IMR-90 (cell line): ENCODE data around the gene TRPM3. TPM values are rescaled to one million over a fixed set of nuclear protein-coding genes. Genes with fewer than 3 reads are reported as not detected.

Source experiments
- ATAC-seq: fragments of 200-7000 bp; cut with Tn5 transposase; 2 replicates; pipeline ENCODE4 v1.9.1; 2020; ENCODE audit warnings: low read depth, mild to moderate bottlenecking, moderate library complexity
- BruUV-seq: library from RNA; stranded (reverse); fragments of 400-500 nt; replicated peaks from 2 replicates; lab custom pipeline; 2021; lab: Mats Ljungman, UMichigan
- CTCF ChIA-PET: fragments of 300-600 bp; formaldehyde crosslinking; extraction: SDS; loops from one replicate; lab custom pipeline; 2021; ENCODE audit warnings: antibody characterized with exemption; lab: Yijun Ruan, JAX
- POLR2A ChIA-PET: fragments of 300-600 bp; sonication (Branson Sonifier 250); formaldehyde crosslinking; loops from one replicate; lab custom pipeline; 2022; ENCODE audit warnings: antibody characterized with exemption; ENCODE audit not compliant: unreplicated experiment; lab: Charles Lee
- DNase-seq: peaks from one replicate; pipeline ENCODE4 v3.0.0; 2013
- H2AFZ ChIP-seq: replicated peaks from 2 replicates; pipeline ENCODE3; 2013; ENCODE audit warnings: low read length, mild to moderate bottlenecking; ENCODE audit not compliant: poor library complexity
- H2AK5ac ChIP-seq: 2 replicates; pipeline ENCODE4 v1.6.1; 2013; ENCODE audit warnings: low read depth, low read length, inconsistent platforms
- H2AK9ac ChIP-seq: replicated peaks from 2 replicates; pipeline ENCODE3; 2013; ENCODE audit warnings: mild to moderate bottlenecking, low read depth, low read length, moderate library complexity; ENCODE audit not compliant: poor library complexity
- H2BK120ac ChIP-seq: 2 replicates; pipeline ENCODE4 v1.6.1; 2013; ENCODE audit warnings: low read depth, low read length, inconsistent platforms
- H2BK15ac ChIP-seq: 3 replicates; pipeline ENCODE4 v1.6.1; 2013; ENCODE audit warnings: low read depth, low read length, inconsistent platforms
- H2BK20ac ChIP-seq: 2 replicates; pipeline ENCODE4 v1.6.1; 2013; ENCODE audit warnings: low read depth, mild to moderate bottlenecking, inconsistent platforms, low read length, moderate library complexity
- H2BK5ac ChIP-seq: 2 replicates; pipeline ENCODE4 v1.6.1; 2013; ENCODE audit warnings: mild to moderate bottlenecking, low read depth, low read length, inconsistent platforms; ENCODE audit not compliant: poor library complexity, severe bottlenecking
- H3K14ac ChIP-seq: replicated peaks from 2 replicates; pipeline ENCODE4 v1.6.1; 2013; ENCODE audit warnings: low read depth, low read length, inconsistent platforms
- H3K18ac ChIP-seq: 2 replicates; pipeline ENCODE4 v1.6.1; 2013; ENCODE audit warnings: low read depth, low read length, control low read depth
- H3K23ac ChIP-seq: 2 replicates; pipeline ENCODE4 v1.6.1; 2013; ENCODE audit warnings: low read depth, low read length, inconsistent platforms
- H3K27ac ChIP-seq: 2 replicates; pipeline ENCODE4 v1.5.1; 2013; ENCODE audit warnings: mild to moderate bottlenecking, control low read depth, low read length; ENCODE audit not compliant: insufficient read depth
- H3K27me3 ChIP-seq: 2 replicates; pipeline ENCODE4 v1.6.1; 2013; ENCODE audit warnings: low read length; ENCODE audit not compliant: control insufficient read depth, insufficient read depth
- H3K36me3 ChIP-seq: 2 replicates; pipeline ENCODE4 v1.6.1; 2013; ENCODE audit warnings: low read length, mixed read lengths; ENCODE audit not compliant: control insufficient read depth, insufficient read depth
- H3K4ac ChIP-seq: 2 replicates; pipeline ENCODE4 v1.6.1; 2013; ENCODE audit warnings: low read depth, low read length, inconsistent platforms
- H3K4me1 ChIP-seq: 2 replicates; pipeline ENCODE4 v1.6.1; 2013; ENCODE audit warnings: low read length, mixed read lengths; ENCODE audit not compliant: control insufficient read depth, insufficient read depth
- H3K4me2 ChIP-seq: 2 replicates; pipeline ENCODE4 v1.6.1; 2013; ENCODE audit warnings: low read depth, mild to moderate bottlenecking, control low read depth, low read length, moderate library complexity
- H3K4me3 ChIP-seq: 2 replicates; pipeline ENCODE4 v1.5.1; 2013; ENCODE audit warnings: low read depth, mild to moderate bottlenecking, control low read depth, low read length, moderate library complexity; ENCODE audit not compliant: insufficient read depth
- H3K56ac ChIP-seq: 2 replicates; pipeline ENCODE4 v1.6.1; 2013; ENCODE audit warnings: low read length, inconsistent platforms; ENCODE audit not compliant: insufficient read depth; ENCODE audit errors: extremely low read depth
- H3K79me1 ChIP-seq, 2 experiments: 2 replicates each; pipeline ENCODE4 v1.6.1; 2013; ENCODE audit warnings: low read length in 2 of 2, inconsistent platforms in 1 of 2, low read depth in 1 of 2
- H3K9ac ChIP-seq: 2 replicates; pipeline ENCODE4 v1.6.1; 2013; ENCODE audit warnings: low read depth, low read length, control low read depth
- H3K9me1 ChIP-seq: 2 replicates; pipeline ENCODE4 v1.6.1; 2013; ENCODE audit warnings: low read length, inconsistent platforms; ENCODE audit not compliant: insufficient read depth
- H3K9me3 ChIP-seq: 2 replicates; pipeline ENCODE4 v1.6.1; 2013; ENCODE audit warnings: low read length; ENCODE audit not compliant: control insufficient read depth, insufficient read depth
- H4K20me1 ChIP-seq: 2 replicates; pipeline ENCODE4 v1.6.1; 2013; ENCODE audit warnings: low read length, inconsistent platforms; ENCODE audit not compliant: insufficient read depth
- H4K5ac ChIP-seq: 2 replicates; pipeline ENCODE4 v1.6.1; 2013; ENCODE audit warnings: mild to moderate bottlenecking, low read depth, low read length, control low read depth
- H4K8ac ChIP-seq, 2 experiments: 2 replicates each; pipeline ENCODE4 v1.6.1; 2013; ENCODE audit warnings: low read depth in 2 of 2, low read length in 2 of 2, control low read depth in 1 of 2, inconsistent platforms in 1 of 2
- H4K91ac ChIP-seq: 2 replicates; pipeline ENCODE4 v1.6.1; 2013; ENCODE audit warnings: low read depth, low read length, inconsistent platforms; ENCODE audit not compliant: insufficient read depth
- BHLHE40 ChIP-seq: fragments of 150-350 bp; IDR thresholded peaks from 2 replicates; pipeline ENCODE4 v1.6.1; 2016; ENCODE audit warnings: mild to moderate bottlenecking, low read depth, low read length
- CEBPB ChIP-seq: IDR thresholded peaks from 2 replicates; pipeline ENCODE4 v1.6.1; 2012; ENCODE audit warnings: low read depth, low read length, improper control_type of control experiment
- CHD1 ChIP-seq: IDR thresholded peaks from 2 replicates; pipeline ENCODE4 v1.6.1; 2012; ENCODE audit warnings: low read depth, low read length, improper control_type of control experiment
- ELK1 ChIP-seq: fragments of 150-350 bp; IDR thresholded peaks from 2 replicates; pipeline ENCODE4 v1.6.1; 2016; ENCODE audit warnings: low read depth, mild to moderate bottlenecking, low read length, moderate library complexity, borderline replicate concordance
- FOS ChIP-seq: fragments of 150-350 bp; IDR thresholded peaks from 2 replicates; pipeline ENCODE4 v1.6.1; 2016; ENCODE audit warnings: low read depth, low read length
- MAFK ChIP-seq: IDR thresholded peaks from 2 replicates; pipeline ENCODE4 v1.6.1; 2012; ENCODE audit warnings: low read depth, low read length, improper control_type of control experiment
- MAZ ChIP-seq: IDR thresholded peaks from 2 replicates; pipeline ENCODE4 v1.6.1; 2012; ENCODE audit warnings: low read depth, mild to moderate bottlenecking, low read length, improper control_type of control experiment, moderate library complexity, borderline replicate concordance
- MXI1 ChIP-seq: IDR thresholded peaks from 2 replicates; pipeline ENCODE4 v1.6.1; 2012; ENCODE audit warnings: low read depth, mild to moderate bottlenecking, low read length, moderate library complexity, borderline replicate concordance
- NFE2L2 ChIP-seq: fragments of 150-350 bp; IDR thresholded peaks from 2 replicates; pipeline ENCODE4 v1.6.1; 2016; ENCODE audit warnings: low read depth, mild to moderate bottlenecking, low read length
- POLR2A ChIP-seq: IDR thresholded peaks from 2 replicates; pipeline ENCODE4 v1.6.1; 2012; ENCODE audit warnings: mild to moderate bottlenecking, low read depth, low read length
- RAD21 ChIP-seq: IDR thresholded peaks from 2 replicates; pipeline ENCODE4 v1.6.1; 2012; ENCODE audit warnings: low read length, improper control_type of control experiment
- RCOR1 ChIP-seq: IDR thresholded peaks from 2 replicates; pipeline ENCODE4 v1.6.1; 2012; ENCODE audit warnings: mild to moderate bottlenecking, low read length, improper control_type of control experiment; ENCODE audit not compliant: insufficient replicate concordance
- RFX5 ChIP-seq: IDR thresholded peaks from 2 replicates; pipeline ENCODE4 v1.8.0; 2012; ENCODE audit warnings: low read depth, mild to moderate bottlenecking, low read length, moderate library complexity
- USF2 ChIP-seq: fragments of 150-350 bp; IDR thresholded peaks from 2 replicates; pipeline ENCODE4 v1.6.1; 2017; ENCODE audit warnings: mild to moderate bottlenecking, antibody characterized with exemption, low read length, low read depth
- WGBS, 2 experiments: methylation state at CpG; one replicate each; pipeline versions ENCODE4 v1.1.5 to v1.1.7; 2013; ENCODE audit warnings: missing lambda C conversion rate in 2 of 2; ENCODE audit not compliant: insufficient read length in 1 of 2; ENCODE audit errors: extremely low coverage in 2 of 2; 5-methylcytosine and 5-hydroxymethylcytosine counted together
- dilution Hi-C: fragments of 300-500 bp; cut with HindIII; formaldehyde crosslinking; loops from one replicate; pipeline ENCODE4 v1.14.3; 2018; ENCODE audit warnings: low sequenced_read_pairs; ENCODE audit not compliant: unreplicated experiment
- in situ Hi-C: fragments of 300-500 bp; cut with MboI; formaldehyde crosslinking; loops from 3 replicates; pipeline ENCODE4 v1.14.3; 2019; ENCODE audit warnings: low sequenced_read_pairs, inconsistent platforms, mixed read lengths
- intact Hi-C: fragments of 100-400 bp; cut with micrococcal nuclease; formaldehyde crosslinking; loops from 2 replicates; pipeline ENCODE4 v1.10.0; 2022
- polyA plus RNA-seq, 3 experiments: library from polyadenylated mRNA; depleted of rRNA; stranded (reverse); fragments of >200 nt; gene quantifications; 2 replicates each; pipeline ENCODE4 v1.2.3, GENCODE V29; 2012; ENCODE audit warnings: low replicate concordance in 1 of 3
- total RNA-seq: library from RNA; depleted of rRNA; stranded (reverse); fragments of >200 nt; gene quantifications from 2 replicates; pipeline ENCODE4 v1.2.3, GENCODE V29; 2012
- TF ChIP-seq, protein P1 (sequence below): conservative IDR thresholded peaks from 2 replicates; pipeline ENCODE4 v1.5.1; 2012; ENCODE audit warnings: mild to moderate bottlenecking, low read depth, low read length, improper control_type of control experiment

TRPM3 gene
- total and polyA plus RNA-seq, 2 of the 4 experiments (the other 2 are of a cell fraction), result not detected

- Histone ChIP-seq H3K14ac (no peak overlapping the region), H4K91ac (no peak overlapping the region; the same call in 1 of the 2 replicates), H3K4ac (peak overlapping the region; percentile 18; the same call in 1 of the 2 replicates), H4K8ac (no peak overlapping the region), H3K56ac (no peak overlapping the region), H3K36me3 (no peaks in the 10 kb centered on the region), H2AK9ac (no peak overlapping the region), H2BK20ac (no peak overlapping the region), H3K9me3 (no peaks in the 10 kb centered on the region), H2BK15ac (0 out of 3 replicates have a peak overlapping the region, but pooled peaks have one; percentile 4), H2AK5ac (no peak overlapping the region), H3K4me3 (no peak overlapping the region), H3K27ac (no peak overlapping the region), H3K9me1 (peaks cover 5% of the 10 kb centered on the region), H3K27me3 (no peaks in the 10 kb centered on the region), H3K18ac (peak overlapping the region; percentile 52; the same call in 1 of the 2 replicates), H4K5ac (no peak overlapping the region), H3K9ac (no peak overlapping the region), H2BK120ac (no peak overlapping the region), H3K79me1 (peaks cover 0 to 5% of the 10 kb centered on the region in 2 experiments; a peak in 2 of 4 replicates), H3K23ac (no peak overlapping the region), H3K4me2 (no peak overlapping the region), H2AFZ (no peak overlapping the region), H3K4me1 (peaks cover 10% of the 10 kb centered on the region), H2BK5ac (no peak overlapping the region), H4K20me1 (no peaks in the 10 kb centered on the region)
- no TSS peak for BruUV-seq
- TF ChIP-seq CEBPB (no peak), BHLHE40 (no peak), USF2 (no peak), RFX5 (no peak), MAFK (no peak), MAZ (no peak), ELK1 (no peak), MXI1 (no peak), POLR2A (no peak), CHD1 (no peak), NFE2L2 (no peak), FOS (no peak), RCOR1 (no peak), RAD21 (no peak)
- TF ChIP-seq, protein P1, sequence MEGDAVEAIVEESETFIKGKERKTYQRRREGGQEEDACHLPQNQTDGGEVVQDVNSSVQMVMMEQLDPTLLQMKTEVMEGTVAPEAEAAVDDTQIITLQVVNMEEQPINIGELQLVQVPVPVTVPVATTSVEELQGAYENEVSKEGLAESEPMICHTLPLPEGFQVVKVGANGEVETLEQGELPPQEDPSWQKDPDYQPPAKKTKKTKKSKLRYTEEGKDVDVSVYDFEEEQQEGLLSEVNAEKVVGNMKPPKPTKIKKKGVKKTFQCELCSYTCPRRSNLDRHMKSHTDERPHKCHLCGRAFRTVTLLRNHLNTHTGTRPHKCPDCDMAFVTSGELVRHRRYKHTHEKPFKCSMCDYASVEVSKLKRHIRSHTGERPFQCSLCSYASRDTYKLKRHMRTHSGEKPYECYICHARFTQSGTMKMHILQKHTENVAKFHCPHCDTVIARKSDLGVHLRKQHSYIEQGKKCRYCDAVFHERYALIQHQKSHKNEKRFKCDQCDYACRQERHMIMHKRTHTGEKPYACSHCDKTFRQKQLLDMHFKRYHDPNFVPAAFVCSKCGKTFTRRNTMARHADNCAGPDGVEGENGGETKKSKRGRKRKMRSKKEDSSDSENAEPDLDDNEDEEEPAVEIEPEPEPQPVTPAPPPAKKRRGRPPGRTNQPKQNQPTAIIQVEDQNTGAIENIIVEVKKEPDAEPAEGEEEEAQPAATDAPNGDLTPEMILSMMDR, result no peak
- ChIA-PET CTCF (no interaction called here), POLR2A (no interaction called here)
- in situ Hi-C loops (no loop called here), dilution Hi-C loops (no loop called here), intact Hi-C loops (no loop called here)
- ATAC-seq (no peak), DNase-seq (no peak)
- no CpG with 5 or more reads among the region's 4 CpGs for WGBS, 2 experiments
Measured at GRCh38 chr9:70595211-70595610, 526.2 kb downstream of the TRPM3 start.
